Testis (tissue), 2 donors: ENCODE results near the gene TNNI2.

Experiments used
- CTCF ChIP-seq, 3 experiments: fragments of 450-650 bp in 2 of 3; fragments of 200-600 bp in 1 of 3; sonication (generic) in 1 of 3; IDR thresholded peaks; one replicate each; pipeline ENCODE4 v1.5.1; 2016 to 2019; ENCODE audit warnings: antibody characterized with exemption in 3 of 3, mild to moderate bottlenecking in 2 of 3, moderate library complexity in 1 of 3
- POLR2A ChIP-seq: fragments of 450-650 bp; IDR thresholded peaks from one replicate; pipeline ENCODE4 v1.6.1; 2017; ENCODE audit warnings: antibody characterized with exemption, mild to moderate bottlenecking, moderate library complexity

GRCh38 chr11:1814691-1815090 lies 24.1 kb upstream of the TNNI2 start:
- no peak for TF ChIP-seq CTCF (IDR thresholded peaks at IDR 0.05)
- no peak for TF ChIP-seq POLR2A
